ENCODE results near the gene TRIM47. TPM values are rescaled to one million over a fixed set of nuclear protein-coding genes. Genes with fewer than 3 reads are reported as not detected.

The TRIM47 gene
- total and polyA plus RNA-seq, 2 of the 13 experiments (the other 11 are each of a cell fraction or from before 2014, with no cell fraction given) = 33.5 to 82.0 TPM

DNA sequence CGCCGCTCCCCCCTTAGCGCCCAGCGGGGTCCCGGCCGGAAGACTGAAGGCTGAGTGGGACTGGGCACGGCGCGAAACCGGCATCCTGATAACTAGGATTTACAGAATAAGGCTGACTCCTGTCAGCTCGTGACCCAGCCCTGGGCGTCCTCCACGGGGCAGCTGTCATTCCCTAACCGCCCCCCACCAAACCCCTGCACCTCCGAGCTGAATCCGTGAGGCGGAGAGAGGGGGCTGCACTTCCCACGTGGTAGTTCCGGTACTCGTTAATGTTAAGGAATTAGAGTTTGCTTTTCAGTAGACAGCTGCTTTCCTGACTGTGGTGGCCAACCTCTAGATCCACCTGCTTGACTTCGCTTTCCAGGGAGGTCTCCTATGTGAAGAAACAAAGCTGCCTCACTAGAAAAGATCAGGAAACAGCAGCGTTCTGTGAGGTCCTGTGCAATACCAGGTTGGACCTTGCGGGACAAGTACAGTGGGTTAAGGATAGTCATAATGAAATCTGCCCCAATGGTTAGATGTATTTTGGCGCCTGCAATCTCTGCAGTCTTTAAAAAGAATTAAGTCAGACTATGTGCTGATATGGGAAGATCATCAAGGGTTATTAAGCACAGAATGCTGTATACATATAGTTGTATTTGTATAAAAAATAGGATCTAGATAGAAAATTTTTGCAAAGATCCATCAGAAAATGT is 22.2 kb downstream of the TRIM47 start (continued):
- TF ChIP-seq SATB2 (CRISPR knock-in tag; IDR thresholded peaks at IDR 0.05) (0 out of 2 replicates have a peak, but pooled peaks have one; percentile 18), CENPT (CRISPR knock-in tag; IDR thresholded peaks at IDR 0.05; ENCODE audit: low read depth) (peak; percentile 47; the same call in 1 of the 2 replicates), ZNF564 (CRISPR knock-in tag; IDR thresholded peaks at IDR 0.05) (no peak), TOPORS (CRISPR knock-in tag; IDR thresholded peaks at IDR 0.05) (0 out of 2 replicates have a peak, but pooled peaks have one; percentile 39), ARHGAP35 (CRISPR knock-in tag; IDR thresholded peaks at IDR 0.05; ENCODE audit: borderline replicate concordance) (0 out of 2 replicates have a peak, but pooled peaks have one; percentile 4)
- TF ChIP-seq, protein P1, sequence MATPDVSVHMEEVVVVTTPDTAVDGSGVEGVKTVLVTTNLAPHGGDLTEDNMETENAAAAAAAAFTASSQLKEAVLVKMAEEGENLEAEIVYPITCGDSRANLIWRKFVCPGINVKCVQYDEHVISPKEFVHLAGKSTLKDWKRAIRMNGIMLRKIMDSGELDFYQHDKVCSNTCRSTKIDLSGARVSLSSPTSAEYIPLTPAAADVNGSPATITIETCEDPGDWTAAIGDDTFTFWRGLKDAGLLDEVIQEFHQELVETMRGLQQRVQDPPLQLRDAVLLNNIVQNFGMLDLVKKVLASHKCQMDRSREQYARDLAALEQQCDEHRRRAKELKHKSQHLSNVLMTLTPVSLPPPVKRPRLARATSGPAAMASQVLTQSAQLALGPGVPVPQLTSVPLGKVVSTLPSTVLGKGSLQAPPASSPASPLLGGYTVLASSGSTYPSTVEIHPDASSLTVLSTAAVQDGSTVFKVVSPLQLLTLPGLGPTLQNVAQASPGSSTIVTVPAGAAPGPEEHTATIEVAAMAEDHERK (CRISPR knock-in tag; IDR thresholded peaks at IDR 0.05; ENCODE audit: low read depth) = no peak
- TF ChIP-seq, protein P2, sequence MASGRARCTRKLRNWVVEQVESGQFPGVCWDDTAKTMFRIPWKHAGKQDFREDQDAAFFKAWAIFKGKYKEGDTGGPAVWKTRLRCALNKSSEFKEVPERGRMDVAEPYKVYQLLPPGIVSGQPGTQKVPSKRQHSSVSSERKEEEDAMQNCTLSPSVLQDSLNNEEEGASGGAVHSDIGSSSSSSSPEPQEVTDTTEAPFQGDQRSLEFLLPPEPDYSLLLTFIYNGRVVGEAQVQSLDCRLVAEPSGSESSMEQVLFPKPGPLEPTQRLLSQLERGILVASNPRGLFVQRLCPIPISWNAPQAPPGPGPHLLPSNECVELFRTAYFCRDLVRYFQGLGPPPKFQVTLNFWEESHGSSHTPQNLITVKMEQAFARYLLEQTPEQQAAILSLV (CRISPR knock-in tag; IDR thresholded peaks at IDR 0.05; ENCODE audit: borderline replicate concordance) = no peak

Measured in HepG2 (cell line).